ENCODE data around the gene THAP5.

The THAP5 gene

GRCh38 chr7:108533712-108534111, 35.8 kb downstream of the THAP5 start:
- no peak for DNase-seq (ENCODE audit: low read depth)

- DNase-seq (ENCODE audit: low read depth): no peak
These were observed 40.2 kb downstream of the THAP5 start for GRCh38 chr7:108529341-108529740.

- DNase-seq (ENCODE audit: low read depth): no peak
These were observed 41.3 kb downstream of the THAP5 start for GRCh38 chr7:108528183-108528712.

GRCh38 chr7:108526768-108527017, 42.8 kb downstream of the THAP5 start:
- DNase-seq (ENCODE audit: low read depth): no peak

- DNase-seq (ENCODE audit: low read depth): peak; percentile 100
These were observed 43.3 kb downstream of the THAP5 start, which contains the start of gene PNPLA8 for GRCh38 chr7:108525985-108526767. PNPLA8 (minus strand) TSS chr7:108526135; CDS start chr7:108515491, 10,644 bp downstream.

GRCh38 chr7:108525327-108525984, 44.0 kb downstream of the THAP5 start:
- no peak for DNase-seq (ENCODE audit: low read depth)

GRCh38 chr7:108522780-108523179, 46.7 kb downstream of the THAP5 start:
- no peak for DNase-seq (ENCODE audit: low read depth)

GRCh38 chr7:108517951-108518350, 51.6 kb downstream of the THAP5 start:
- no peak for DNase-seq (ENCODE audit: low read depth)

GRCh38 chr7:108515630-108516029, 53.9 kb downstream of the THAP5 start:
- DNase-seq (ENCODE audit: low read depth): no peak

- DNase-seq (ENCODE audit: low read depth): no peak
These were observed 54.5 kb downstream of the THAP5 start for GRCh38 chr7:108515013-108515412.

All from activated gamma-delta T cell treated with anti-CD3 and anti-CD28 coated beads, Interleukin-2, amount 50 U/mL, for 16 hours (primary cell).